Gastroesophageal sphincter (tissue), 3 donors: ENCODE results near the gene OR51E1.

Source experiments
- POLR2AphosphoS5 ChIP-seq: sonication (generic); formaldehyde crosslinking; IDR thresholded peaks from one replicate; pipeline ENCODE4 v1.6.1; 2017; ENCODE audit warnings: antibody characterized with exemption
- TF ChIP-seq, protein P1 (sequence below), 4 experiments: fragments of 200-600 bp in 2 of 4; fragments of 450-650 bp in 2 of 4; sonication (generic) in 1 of 4; IDR thresholded peaks; one replicate each; pipeline ENCODE4 v1.5.1; 2017 to 2019; ENCODE audit warnings: antibody characterized with exemption in 4 of 4, mild to moderate bottlenecking in 2 of 4, moderate library complexity in 2 of 4

DNA sequence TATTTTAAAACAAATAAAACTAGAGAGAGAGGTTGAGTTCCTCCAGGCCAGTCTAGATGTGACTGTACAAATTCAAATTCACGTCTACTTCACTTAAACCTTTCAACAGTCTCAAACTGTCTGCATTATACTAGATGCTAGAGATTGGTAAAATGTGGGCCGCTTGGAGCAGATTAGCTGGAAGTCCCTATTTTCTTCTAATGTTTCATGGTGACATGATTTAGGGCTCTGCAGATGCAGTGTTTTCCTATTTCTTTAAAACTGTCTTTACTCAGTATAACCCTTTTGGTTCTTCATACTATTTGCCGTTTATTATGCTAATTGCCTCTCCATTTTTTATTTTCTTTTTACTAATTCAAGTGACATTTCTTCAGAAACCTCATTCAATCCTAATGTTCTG, 20.4 kb downstream of the OR51E1 start:
- no peak for TF ChIP-seq POLR2AphosphoS5
- TF ChIP-seq, protein P1, sequence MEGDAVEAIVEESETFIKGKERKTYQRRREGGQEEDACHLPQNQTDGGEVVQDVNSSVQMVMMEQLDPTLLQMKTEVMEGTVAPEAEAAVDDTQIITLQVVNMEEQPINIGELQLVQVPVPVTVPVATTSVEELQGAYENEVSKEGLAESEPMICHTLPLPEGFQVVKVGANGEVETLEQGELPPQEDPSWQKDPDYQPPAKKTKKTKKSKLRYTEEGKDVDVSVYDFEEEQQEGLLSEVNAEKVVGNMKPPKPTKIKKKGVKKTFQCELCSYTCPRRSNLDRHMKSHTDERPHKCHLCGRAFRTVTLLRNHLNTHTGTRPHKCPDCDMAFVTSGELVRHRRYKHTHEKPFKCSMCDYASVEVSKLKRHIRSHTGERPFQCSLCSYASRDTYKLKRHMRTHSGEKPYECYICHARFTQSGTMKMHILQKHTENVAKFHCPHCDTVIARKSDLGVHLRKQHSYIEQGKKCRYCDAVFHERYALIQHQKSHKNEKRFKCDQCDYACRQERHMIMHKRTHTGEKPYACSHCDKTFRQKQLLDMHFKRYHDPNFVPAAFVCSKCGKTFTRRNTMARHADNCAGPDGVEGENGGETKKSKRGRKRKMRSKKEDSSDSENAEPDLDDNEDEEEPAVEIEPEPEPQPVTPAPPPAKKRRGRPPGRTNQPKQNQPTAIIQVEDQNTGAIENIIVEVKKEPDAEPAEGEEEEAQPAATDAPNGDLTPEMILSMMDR (IDR thresholded peaks at IDR 0.05), result no peak
